B cell (primary cell): Measurements from ENCODE around the gene ACSM2B.
"Not testable (repeated sequence)": the region's sequence is repeated elsewhere in the genome, so short reads cannot be mapped to it uniquely, and the experiment has no call there.

Source experiments
- EZH2 ChIP-seq: IDR thresholded peaks from 2 replicates; pipeline ENCODE4 v1.6.1; 2012; ENCODE audit warnings: borderline replicate concordance, low read depth, mild to moderate bottlenecking, moderate library complexity, low read length; ENCODE audit not compliant: insufficient read depth, poor library complexity, severe bottlenecking
- TF ChIP-seq, protein P1 (sequence below): fragments of 200-600 bp; IDR thresholded peaks from one replicate; pipeline ENCODE4 v1.8.0; 2022; ENCODE audit warnings: antibody characterized with exemption, mild to moderate bottlenecking

DNA sequence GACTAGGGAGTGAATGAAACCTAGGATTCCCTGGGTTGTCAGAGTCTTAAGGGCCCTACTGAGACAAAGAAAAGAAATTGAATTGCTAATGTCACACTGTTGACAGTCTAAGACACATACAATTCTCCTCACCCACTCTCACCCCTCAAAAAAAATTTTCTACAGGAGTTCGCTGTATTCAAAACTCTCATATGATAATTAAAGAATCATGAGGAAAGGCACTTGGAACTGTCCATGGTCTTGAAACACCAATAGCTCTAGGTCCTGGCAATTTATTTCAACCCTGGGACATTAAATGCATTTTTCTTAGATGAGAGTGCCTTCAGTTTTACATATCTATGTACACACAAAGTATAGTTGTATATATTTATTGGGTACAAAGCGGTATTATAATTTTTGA is 20.5 kb downstream of the ACSM2B start:
- not testable (repeated sequence) for TF ChIP-seq EZH2
- TF ChIP-seq, protein P1, sequence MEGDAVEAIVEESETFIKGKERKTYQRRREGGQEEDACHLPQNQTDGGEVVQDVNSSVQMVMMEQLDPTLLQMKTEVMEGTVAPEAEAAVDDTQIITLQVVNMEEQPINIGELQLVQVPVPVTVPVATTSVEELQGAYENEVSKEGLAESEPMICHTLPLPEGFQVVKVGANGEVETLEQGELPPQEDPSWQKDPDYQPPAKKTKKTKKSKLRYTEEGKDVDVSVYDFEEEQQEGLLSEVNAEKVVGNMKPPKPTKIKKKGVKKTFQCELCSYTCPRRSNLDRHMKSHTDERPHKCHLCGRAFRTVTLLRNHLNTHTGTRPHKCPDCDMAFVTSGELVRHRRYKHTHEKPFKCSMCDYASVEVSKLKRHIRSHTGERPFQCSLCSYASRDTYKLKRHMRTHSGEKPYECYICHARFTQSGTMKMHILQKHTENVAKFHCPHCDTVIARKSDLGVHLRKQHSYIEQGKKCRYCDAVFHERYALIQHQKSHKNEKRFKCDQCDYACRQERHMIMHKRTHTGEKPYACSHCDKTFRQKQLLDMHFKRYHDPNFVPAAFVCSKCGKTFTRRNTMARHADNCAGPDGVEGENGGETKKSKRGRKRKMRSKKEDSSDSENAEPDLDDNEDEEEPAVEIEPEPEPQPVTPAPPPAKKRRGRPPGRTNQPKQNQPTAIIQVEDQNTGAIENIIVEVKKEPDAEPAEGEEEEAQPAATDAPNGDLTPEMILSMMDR: not testable (repeated sequence)
